Stimulated activated CD4-positive, alpha-beta T cell treated with anti-CD3 and anti-CD28 coated beads, Interleukin-2, amount 100 ng/mL, for 24 hours (primary cell): ENCODE data around the gene FAM72B.
"Not testable (repeated sequence)": the region's sequence is repeated elsewhere in the genome, so short reads cannot be mapped to it uniquely, and the experiment has no call there.

Source experiments
- DNase-seq, 2 donors: peaks; one replicate each; pipeline ENCODE4 v3.0.0-alpha.2; 2020

FAM72B gene

GRCh38 chr1:121184290-121185127, at the start of gene FAM72B, which contains the start of gene SRGAP2C:
TSS of gene FAM72B (minus strand) at chr1:121184340. CDS start at chr1:121183489, 851 bp downstream.
TSS of gene SRGAP2C (plus strand) at chr1:121184975. CDS start at chr1:121187447, 2,472 bp downstream.
- DNase-seq, result peak; percentile 82 to 87

GRCh38 chr1:121232445-121233125, 48.4 kb upstream of the FAM72B start:
- not testable (repeated sequence) for DNase-seq

GRCh38 chr1:121230636-121231035, 46.5 kb upstream of the FAM72B start:
- not testable (repeated sequence) for DNase-seq

GRCh38 chr1:121227544-121228330, 43.6 kb upstream of the FAM72B start:
- not testable (repeated sequence) for DNase-seq

GRCh38 chr1:121226925-121227324, 42.8 kb upstream of the FAM72B start:
- DNase-seq, result not testable (repeated sequence)

- DNase-seq, result not testable (repeated sequence)
Observed at GRCh38 chr1:121226295-121226904, 42.3 kb upstream of the FAM72B start.

GRCh38 chr1:121224714-121225113, 40.6 kb upstream of the FAM72B start:
- DNase-seq, result not testable (repeated sequence)

- not testable (repeated sequence) for DNase-seq
Observed at GRCh38 chr1:121221770-121222169, 37.6 kb upstream of the FAM72B start.

- DNase-seq, result not testable (repeated sequence)
Observed at GRCh38 chr1:121216676-121217075, 32.5 kb upstream of the FAM72B start.

- DNase-seq, result not testable (repeated sequence)
Observed at GRCh38 chr1:121215699-121216417, 31.7 kb upstream of the FAM72B start.

- not testable (repeated sequence) for DNase-seq
Observed at GRCh38 chr1:121214544-121215156, 30.5 kb upstream of the FAM72B start.

GRCh38 chr1:121213491-121213890, 29.4 kb upstream of the FAM72B start:
- not testable (repeated sequence) for DNase-seq

- DNase-seq, result not testable (repeated sequence)
Observed at GRCh38 chr1:121210778-121211177, 26.6 kb upstream of the FAM72B start.

- DNase-seq, result not testable (repeated sequence)
Observed at GRCh38 chr1:121208375-121208774, 24.2 kb upstream of the FAM72B start.

GRCh38 chr1:121207328-121207727, 23.2 kb upstream of the FAM72B start:
- DNase-seq, result not testable (repeated sequence)

- DNase-seq, result not testable (repeated sequence)
Observed at GRCh38 chr1:121205786-121206711, 21.9 kb upstream of the FAM72B start.

- DNase-seq, result not testable (repeated sequence)
Observed at GRCh38 chr1:121202986-121203385, 18.8 kb upstream of the FAM72B start.

- DNase-seq, result not testable (repeated sequence)
Observed at GRCh38 chr1:121200985-121201981, 17.1 kb upstream of the FAM72B start.

- not testable (repeated sequence) for DNase-seq
Observed at GRCh38 chr1:121200232-121200631, 16.1 kb upstream of the FAM72B start.
